Measurements from ENCODE around the gene C5orf58. TPM values are rescaled to one million over a fixed set of nuclear protein-coding genes. Genes with fewer than 3 reads are reported as not detected.

The C5orf58 gene
- total RNA-seq, 6 experiments from 2014 or later, result not detected

GRCh38 chr5:170289764-170290163 lies 57.0 kb downstream of the C5orf58 start:
- DNase-seq, result no peak
- TF ChIP-seq, protein P1, sequence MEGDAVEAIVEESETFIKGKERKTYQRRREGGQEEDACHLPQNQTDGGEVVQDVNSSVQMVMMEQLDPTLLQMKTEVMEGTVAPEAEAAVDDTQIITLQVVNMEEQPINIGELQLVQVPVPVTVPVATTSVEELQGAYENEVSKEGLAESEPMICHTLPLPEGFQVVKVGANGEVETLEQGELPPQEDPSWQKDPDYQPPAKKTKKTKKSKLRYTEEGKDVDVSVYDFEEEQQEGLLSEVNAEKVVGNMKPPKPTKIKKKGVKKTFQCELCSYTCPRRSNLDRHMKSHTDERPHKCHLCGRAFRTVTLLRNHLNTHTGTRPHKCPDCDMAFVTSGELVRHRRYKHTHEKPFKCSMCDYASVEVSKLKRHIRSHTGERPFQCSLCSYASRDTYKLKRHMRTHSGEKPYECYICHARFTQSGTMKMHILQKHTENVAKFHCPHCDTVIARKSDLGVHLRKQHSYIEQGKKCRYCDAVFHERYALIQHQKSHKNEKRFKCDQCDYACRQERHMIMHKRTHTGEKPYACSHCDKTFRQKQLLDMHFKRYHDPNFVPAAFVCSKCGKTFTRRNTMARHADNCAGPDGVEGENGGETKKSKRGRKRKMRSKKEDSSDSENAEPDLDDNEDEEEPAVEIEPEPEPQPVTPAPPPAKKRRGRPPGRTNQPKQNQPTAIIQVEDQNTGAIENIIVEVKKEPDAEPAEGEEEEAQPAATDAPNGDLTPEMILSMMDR (IDR thresholded peaks at IDR 0.05), result no peak
- Mint-ChIP-seq H3K27me3 (ENCODE audit: insufficient read depth) (peaks cover 13% of the 10 kb centered on the region), H3K4me3 (no peak overlapping the region), H3K36me3 (ENCODE audit: low read depth) (no peaks in the 10 kb centered on the region), H3K4me1 (ENCODE audit: low read depth) (no peaks in the 10 kb centered on the region), H3K9me3 (peaks cover 11% of the 10 kb centered on the region), H3K27ac (no peak overlapping the region)

DNA sequence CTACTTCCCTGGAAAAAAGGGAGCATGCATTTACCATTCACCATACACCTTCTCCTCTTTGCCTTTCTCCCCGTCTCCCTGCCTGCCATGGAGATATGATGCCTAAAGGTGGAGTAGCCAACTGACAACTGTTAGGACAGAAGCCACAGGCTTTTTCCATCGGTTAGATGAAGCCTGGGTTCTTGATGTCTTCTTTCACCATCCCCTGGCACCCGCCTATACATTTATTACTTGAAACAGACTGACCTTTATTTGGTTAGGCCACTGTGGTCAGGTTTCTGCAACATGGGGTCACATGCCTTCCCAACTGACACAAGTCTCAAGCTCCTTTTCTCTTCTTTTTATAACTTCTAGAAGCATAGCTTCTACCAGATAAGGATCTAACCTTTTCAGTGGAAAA lies 57.7 kb downstream of the C5orf58 start:
- no peak for DNase-seq
- peaks cover 13% of the 10 kb centered on the region for H3K27me3 Mint-ChIP-seq (ENCODE audit: insufficient read depth)
- H3K4me3 Mint-ChIP-seq, result no peak overlapping the region
- H3K9me3 Mint-ChIP-seq, result peaks cover 5% of the 10 kb centered on the region; the same call in 1 of the 2 replicates
- no peaks in the 10 kb centered on the region for H3K4me1 Mint-ChIP-seq (ENCODE audit: low read depth)
- no peak overlapping the region for H3K27ac Mint-ChIP-seq
- TF ChIP-seq, protein P1 (IDR thresholded peaks at IDR 0.05), result no peak
- no peaks in the 10 kb centered on the region for H3K36me3 Mint-ChIP-seq (ENCODE audit: low read depth)

DNA sequence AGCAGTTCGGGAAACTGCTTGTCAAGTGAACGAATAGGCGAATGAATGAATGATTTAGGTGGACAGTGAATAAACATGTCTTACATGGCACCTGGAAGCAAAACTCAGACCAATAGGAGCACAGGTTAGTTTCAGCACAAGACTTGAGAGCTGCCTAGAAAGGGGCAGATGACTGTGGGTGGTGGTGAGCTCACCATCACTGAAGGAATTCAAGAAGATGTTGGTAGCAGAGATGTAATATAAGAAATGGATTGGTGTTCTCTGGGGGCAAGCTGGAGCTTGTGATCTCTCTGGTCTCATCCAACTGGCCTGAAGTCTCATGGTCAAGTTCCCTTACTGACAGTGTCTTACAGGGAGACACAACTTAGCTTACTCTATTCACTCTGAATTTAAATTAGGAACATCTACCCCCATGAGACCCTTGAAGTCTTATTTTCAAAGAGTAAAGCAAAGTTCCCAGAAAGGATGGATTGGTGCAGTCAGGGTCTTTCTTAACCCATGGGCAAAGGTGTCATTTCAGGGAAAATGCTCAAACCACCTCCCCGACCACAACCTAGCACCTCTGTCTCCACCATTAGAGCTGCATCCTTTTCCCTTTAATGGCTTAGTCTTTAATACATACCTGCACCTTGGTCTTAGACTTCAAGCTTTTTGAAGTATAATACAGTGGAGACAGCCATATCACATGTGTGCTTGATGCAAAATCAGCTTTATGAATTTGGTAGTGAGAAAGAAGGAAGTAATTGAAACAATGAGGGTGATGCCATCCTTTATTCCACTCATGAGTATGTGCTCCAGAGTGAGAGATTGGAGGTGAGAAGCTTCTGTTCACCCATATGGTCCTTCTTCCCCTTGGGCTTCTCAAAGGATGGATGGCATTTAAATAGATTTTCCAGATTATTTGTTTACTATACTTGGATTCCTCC lies 59.7 kb downstream of the C5orf58 start:
- no peaks in the 10 kb centered on the region for H3K36me3 Mint-ChIP-seq (ENCODE audit: low read depth)
- H3K27ac Mint-ChIP-seq, result no peak overlapping the region
- no peak overlapping the region for H3K4me3 Mint-ChIP-seq
- H3K4me1 Mint-ChIP-seq (ENCODE audit: low read depth), result no peaks in the 10 kb centered on the region
- peaks cover 15% of the 10 kb centered on the region for H3K27me3 Mint-ChIP-seq (ENCODE audit: insufficient read depth)
- no peak for DNase-seq
- H3K9me3 Mint-ChIP-seq, result no peaks in the 10 kb centered on the region; the same call in 1 of the 2 replicates
- TF ChIP-seq, protein P1 (IDR thresholded peaks at IDR 0.05), result no peak

DNA sequence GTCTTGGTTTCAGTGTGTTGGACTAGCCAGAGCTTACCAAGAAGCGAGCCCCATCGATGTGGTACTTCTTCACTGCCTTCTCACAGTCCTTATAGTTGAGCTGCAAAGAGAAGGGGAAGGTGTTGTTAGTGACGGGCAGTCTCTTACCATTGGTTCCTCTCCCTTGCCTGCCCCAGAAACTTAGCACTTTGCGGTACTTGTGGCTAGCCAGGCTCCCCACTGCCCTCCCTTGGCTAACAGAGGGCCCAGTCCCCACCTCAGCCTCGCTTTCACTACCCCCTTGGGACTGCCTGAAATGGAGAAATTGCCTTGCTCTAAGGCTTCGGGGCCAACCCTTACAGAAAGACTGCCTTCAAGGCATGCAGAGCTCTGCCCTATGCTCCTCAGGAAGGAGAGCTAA lies 60.5 kb downstream of the C5orf58 start:
- no peak for DNase-seq
- peaks cover 15% of the 10 kb centered on the region for H3K27me3 Mint-ChIP-seq (ENCODE audit: insufficient read depth)
- H3K4me1 Mint-ChIP-seq (ENCODE audit: low read depth), result no peaks in the 10 kb centered on the region
- no peaks in the 10 kb centered on the region for H3K36me3 Mint-ChIP-seq (ENCODE audit: low read depth)
- TF ChIP-seq, protein P1 (IDR thresholded peaks at IDR 0.05), result no peak
- H3K27ac Mint-ChIP-seq, result no peak overlapping the region
- no peaks in the 10 kb centered on the region; the same call in 1 of the 2 replicates for H3K9me3 Mint-ChIP-seq
- no peak overlapping the region for H3K4me3 Mint-ChIP-seq

DNA sequence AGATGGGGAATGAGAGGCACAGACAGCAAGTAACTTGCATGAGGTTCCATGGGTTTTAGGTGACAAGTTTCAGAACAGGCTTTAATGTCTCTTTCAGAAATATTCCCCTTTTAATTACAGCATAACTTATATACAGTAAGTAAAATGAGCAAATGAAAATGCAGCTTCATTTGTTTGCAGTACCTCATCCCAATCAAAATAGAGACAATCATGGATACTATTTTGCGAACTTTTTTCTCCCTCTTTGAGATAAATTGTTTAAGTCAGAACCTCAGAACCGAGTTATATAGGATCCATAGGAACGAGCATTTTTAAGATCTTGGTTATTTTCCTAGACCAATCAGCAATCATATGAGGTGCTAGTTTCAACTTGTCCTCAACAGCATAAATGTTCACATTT lies 61.3 kb downstream of the C5orf58 start:
- H3K36me3 Mint-ChIP-seq (ENCODE audit: low read depth), result no peaks in the 10 kb centered on the region
- H3K27me3 Mint-ChIP-seq (ENCODE audit: insufficient read depth), result peaks cover 14% of the 10 kb centered on the region
- H3K4me3 Mint-ChIP-seq, result no peak overlapping the region
- no peaks in the 10 kb centered on the region for H3K4me1 Mint-ChIP-seq (ENCODE audit: low read depth)
- TF ChIP-seq, protein P1 (IDR thresholded peaks at IDR 0.05), result no peak
- no peak for DNase-seq
- H3K27ac Mint-ChIP-seq, result no peak overlapping the region
- no peaks in the 10 kb centered on the region; the same call in 1 of the 2 replicates for H3K9me3 Mint-ChIP-seq
